LNCAP (cell line): ENCODE data around the gene HSPA4L.

ENCODE experiments used
- CTCF ChIP-seq: fragments of 450-650 bp; IDR thresholded peaks from 2 replicates; pipeline ENCODE4 v1.5.1; 2017; ENCODE audit warnings: mild to moderate bottlenecking

Gene HSPA4L

GRCh38 chr4:127875791-127876190, 93.7 kb downstream of the HSPA4L start:
- no peak for TF ChIP-seq CTCF

GRCh38 chr4:127880763-127881562, 98.8 kb downstream of the HSPA4L start, which contains the start of gene PLK4:
Gene PLK4 (plus strand): TSS chr4:127880893. CDS start chr4:127881135, 242 bp downstream.
- no peak for TF ChIP-seq CTCF

GRCh38 chr4:127881563-127881864, 99.4 kb downstream of the HSPA4L start:
- no peak for TF ChIP-seq CTCF

GRCh38 chr4:127888559-127888958, 106.4 kb downstream of the HSPA4L start:
- no peak for TF ChIP-seq CTCF

GRCh38 chr4:127889903-127890302, 107.8 kb downstream of the HSPA4L start:
- no peak for TF ChIP-seq CTCF
